GM23338 (cell line): Measurements from ENCODE around the gene CCDC30. TPM values are rescaled to one million over a fixed set of nuclear protein-coding genes. Genes with fewer than 3 reads are reported as not detected.

ENCODE experiments used
- ATAC-seq: fragments of 200-7000 bp; cut with Tn5 transposase; 3 replicates; pipeline ENCODE4 v1.9.1; 2020
- DNase-seq: peaks from one replicate; pipeline ENCODE4 v3.0.0-alpha.2; 2015; ENCODE audit warnings: low spot score
- H2AFZ ChIP-seq: fragments of 200-600 bp; sonication (generic); 2 replicates; pipeline ENCODE4 v1.8.0; 2016; ENCODE audit warnings: antibody characterized with exemption, mild to moderate bottlenecking, moderate library complexity
- H3F3A ChIP-seq: fragments of 200-600 bp; sonication (generic); replicated peaks from 2 replicates; pipeline ENCODE4 v1.8.0; 2017; ENCODE audit warnings: antibody characterized with exemption, mixed run types, low read depth
- H3K27ac ChIP-seq: fragments of 200-600 bp; sonication (generic); 2 replicates; pipeline ENCODE4 v1.6.1; 2016; ENCODE audit warnings: low read depth
- H3K27me3 ChIP-seq: fragments of 200-600 bp; sonication (generic); 2 replicates; pipeline ENCODE4 v1.8.0; 2016; ENCODE audit warnings: mild to moderate bottlenecking, mixed run types, moderate library complexity; ENCODE audit not compliant: insufficient read depth
- H3K36me3 ChIP-seq: fragments of 200-600 bp; sonication (generic); 2 replicates; pipeline ENCODE4 v1.8.0; 2016; ENCODE audit warnings: mild to moderate bottlenecking; ENCODE audit not compliant: insufficient read depth
- H3K4me1 ChIP-seq: fragments of 200-600 bp; sonication (generic); 2 replicates; pipeline ENCODE4 v1.8.0; 2016; ENCODE audit warnings: mild to moderate bottlenecking, moderate library complexity; ENCODE audit not compliant: insufficient read depth
- H3K4me2 ChIP-seq: fragments of 200-600 bp; sonication (generic); 2 replicates; pipeline ENCODE4 v1.7.1; 2017; ENCODE audit warnings: mixed run types
- H3K4me3 ChIP-seq: fragments of 200-600 bp; sonication (generic); 2 replicates; pipeline ENCODE4 v1.6.1; 2016; ENCODE audit warnings: mixed run types
- H3K79me2 ChIP-seq: fragments of 200-600 bp; sonication (generic); replicated peaks from 2 replicates; pipeline ENCODE4 v1.8.0; 2017; ENCODE audit warnings: mild to moderate bottlenecking; ENCODE audit not compliant: insufficient read depth
- H3K9me2 ChIP-seq: fragments of 200-600 bp; sonication (generic); 2 replicates; pipeline ENCODE4 v1.8.0; 2017; ENCODE audit not compliant: insufficient read depth
- H4K20me1 ChIP-seq: fragments of 200-600 bp; sonication (generic); replicated peaks from 2 replicates; pipeline ENCODE4 v1.8.0; 2017; ENCODE audit warnings: mild to moderate bottlenecking; ENCODE audit not compliant: insufficient read depth
- H3K27ac Mint-ChIP-seq: 2 replicates; pipeline ENCODE4 v1.8.0; 2020; ENCODE audit warnings: inconsistent platforms, mild to moderate bottlenecking, moderate library complexity, mixed read lengths
- H3K27me3 Mint-ChIP-seq: 3 replicates; pipeline ENCODE4 v1.8.0; 2022; ENCODE audit warnings: low read depth, mild to moderate bottlenecking, moderate library complexity, mixed read lengths, inconsistent platforms; ENCODE audit not compliant: insufficient read depth, poor library complexity
- H3K36me3 Mint-ChIP-seq: 3 replicates; pipeline ENCODE4 v1.8.0; 2021; ENCODE audit warnings: low read depth, mild to moderate bottlenecking, inconsistent platforms, moderate library complexity, mixed read lengths
- H3K4me1 Mint-ChIP-seq: 3 replicates; pipeline ENCODE4 v1.8.0; 2020; ENCODE audit warnings: mild to moderate bottlenecking, inconsistent platforms, mixed read lengths
- H3K4me3 Mint-ChIP-seq: 3 replicates; pipeline ENCODE4 v1.8.0; 2021; ENCODE audit warnings: moderate library complexity, mild to moderate bottlenecking, inconsistent platforms, mixed read lengths
- H3K9me3 Mint-ChIP-seq: 3 replicates; pipeline ENCODE4 v1.8.0; 2020; ENCODE audit warnings: moderate library complexity, mild to moderate bottlenecking, inconsistent platforms, mixed read lengths
- CREB1 ChIP-seq: fragments of 250-450 bp; sonication (Bioruptor Pico); IDR thresholded peaks from 2 replicates; pipeline ENCODE4 v1.5.0; 2020; ENCODE audit warnings: low read depth, mild to moderate bottlenecking, moderate library complexity
- EZH2 ChIP-seq: fragments of 200-600 bp; sonication (generic); IDR thresholded peaks from one replicate; pipeline ENCODE4 v1.8.0; 2017; ENCODE audit warnings: antibody characterized with exemption, mild to moderate bottlenecking, low read depth; ENCODE audit not compliant: unreplicated experiment
- EZH2phosphoT487 ChIP-seq: fragments of 200-600 bp; sonication (generic); IDR thresholded peaks from one replicate; pipeline ENCODE4 v1.8.1; 2018; ENCODE audit warnings: antibody characterized with exemption; ENCODE audit not compliant: unreplicated experiment
- JUNB ChIP-seq: IDR thresholded peaks from one replicate; pipeline ENCODE4 v1.6.1; 2016; ENCODE audit warnings: antibody characterized with exemption; ENCODE audit not compliant: unreplicated experiment
- NANOG ChIP-seq: IDR thresholded peaks from 2 replicates; pipeline ENCODE4 v1.6.1; 2016; ENCODE audit warnings: antibody characterized with exemption, borderline replicate concordance
- STAT1 ChIP-seq: IDR thresholded peaks from one replicate; pipeline ENCODE4 v1.6.1; 2016; ENCODE audit warnings: antibody characterized with exemption; ENCODE audit not compliant: unreplicated experiment
- ZNF114 ChIP-seq: fragments of 250-450 bp; sonication (Bioruptor Pico); IDR thresholded peaks from 2 replicates; pipeline ENCODE4 v1.5.0; 2020; ENCODE audit warnings: mild to moderate bottlenecking, moderate library complexity
- polyA plus RNA-seq: library from polyadenylated mRNA; unstranded; fragments of >200 nt; fragmentation: Nextera tagmentation; extraction: Ambion mirVana; gene quantifications from 2 replicates; pipeline ENCODE4 v1.2.1, GENCODE V29; 2016
- total RNA-seq: library from RNA; depleted of rRNA; stranded (reverse); fragments of >200 nt; shearing (Covaris generic); gene quantifications from 2 replicates; pipeline ENCODE4 v1.2.3, GENCODE V29; 2014
- TF ChIP-seq, protein P1 (sequence below), 2 experiments: fragments of 200-600 bp in 1 of 2; sonication (generic) in 1 of 2; conservative IDR thresholded peaks; 2 replicates each; pipeline versions ENCODE4 v1.5.1 to v1.6.1; 2016 to 2017; ENCODE audit warnings: antibody characterized with exemption in 2 of 2, low read depth in 2 of 2, mild to moderate bottlenecking in 2 of 2, moderate library complexity in 1 of 2
- TF ChIP-seq, protein P2 (sequence below): IDR thresholded peaks from one replicate; pipeline ENCODE4 v1.6.1; 2018; ENCODE audit warnings: antibody characterized with exemption; ENCODE audit not compliant: unreplicated experiment
- TF ChIP-seq, protein P3 (sequence below): IDR thresholded peaks from 2 replicates; pipeline ENCODE4 v1.6.1; 2016; ENCODE audit warnings: antibody characterized with exemption

Gene CCDC30
- total and polyA plus RNA-seq, 2 experiments from 2014 or later = 0.56 to 1.8 TPM

DNA sequence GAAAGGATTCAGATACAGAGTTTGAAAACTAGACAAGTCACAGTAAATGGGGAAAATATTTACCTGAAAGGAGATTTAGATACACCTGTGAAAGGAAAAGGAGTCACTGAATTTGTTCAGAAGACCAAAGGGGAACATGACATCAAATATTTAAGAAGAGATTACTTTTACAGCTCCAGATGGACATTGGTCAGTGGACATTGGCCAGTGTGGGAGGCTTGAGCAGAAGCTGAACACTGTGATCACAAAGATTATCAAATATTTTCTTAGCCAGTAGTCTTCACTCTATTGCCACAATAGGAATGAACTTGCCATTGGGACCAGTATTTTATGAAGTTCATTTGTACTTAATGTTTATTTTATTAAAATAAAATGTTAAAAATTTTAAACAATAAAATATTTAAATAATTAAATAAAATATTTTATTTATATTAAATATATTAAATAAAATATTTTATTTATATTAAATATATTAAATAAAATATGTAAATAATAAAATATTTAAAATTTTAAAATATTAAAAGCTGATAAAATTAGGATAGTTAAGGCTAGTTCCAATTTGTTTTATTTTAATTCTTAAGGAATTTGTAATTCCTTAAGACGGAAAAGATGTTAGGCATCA, 94.3 kb downstream of the CCDC30 start:
- no peaks in the 10 kb centered on the region; the same call in 2 of the 3 replicates for H3K9me3 Mint-ChIP-seq
- H3K36me3 ChIP-seq = no peaks in the 10 kb centered on the region
- H3K4me2 ChIP-seq = no peak overlapping the region
- TF ChIP-seq STAT1 (no peak), ZNF114 (CRISPR knock-in tag) (no peak), EZH2phosphoT487 (no peak), EZH2 (no peak), NANOG (no peak), CREB1 (CRISPR knock-in tag) (no peak), JUNB (no peak)
- TF ChIP-seq, protein P1, sequence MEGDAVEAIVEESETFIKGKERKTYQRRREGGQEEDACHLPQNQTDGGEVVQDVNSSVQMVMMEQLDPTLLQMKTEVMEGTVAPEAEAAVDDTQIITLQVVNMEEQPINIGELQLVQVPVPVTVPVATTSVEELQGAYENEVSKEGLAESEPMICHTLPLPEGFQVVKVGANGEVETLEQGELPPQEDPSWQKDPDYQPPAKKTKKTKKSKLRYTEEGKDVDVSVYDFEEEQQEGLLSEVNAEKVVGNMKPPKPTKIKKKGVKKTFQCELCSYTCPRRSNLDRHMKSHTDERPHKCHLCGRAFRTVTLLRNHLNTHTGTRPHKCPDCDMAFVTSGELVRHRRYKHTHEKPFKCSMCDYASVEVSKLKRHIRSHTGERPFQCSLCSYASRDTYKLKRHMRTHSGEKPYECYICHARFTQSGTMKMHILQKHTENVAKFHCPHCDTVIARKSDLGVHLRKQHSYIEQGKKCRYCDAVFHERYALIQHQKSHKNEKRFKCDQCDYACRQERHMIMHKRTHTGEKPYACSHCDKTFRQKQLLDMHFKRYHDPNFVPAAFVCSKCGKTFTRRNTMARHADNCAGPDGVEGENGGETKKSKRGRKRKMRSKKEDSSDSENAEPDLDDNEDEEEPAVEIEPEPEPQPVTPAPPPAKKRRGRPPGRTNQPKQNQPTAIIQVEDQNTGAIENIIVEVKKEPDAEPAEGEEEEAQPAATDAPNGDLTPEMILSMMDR (conservative IDR thresholded peaks at IDR 0.05; ENCODE audit: low read depth in 2 of 2) = no peak
- TF ChIP-seq, protein P2, sequence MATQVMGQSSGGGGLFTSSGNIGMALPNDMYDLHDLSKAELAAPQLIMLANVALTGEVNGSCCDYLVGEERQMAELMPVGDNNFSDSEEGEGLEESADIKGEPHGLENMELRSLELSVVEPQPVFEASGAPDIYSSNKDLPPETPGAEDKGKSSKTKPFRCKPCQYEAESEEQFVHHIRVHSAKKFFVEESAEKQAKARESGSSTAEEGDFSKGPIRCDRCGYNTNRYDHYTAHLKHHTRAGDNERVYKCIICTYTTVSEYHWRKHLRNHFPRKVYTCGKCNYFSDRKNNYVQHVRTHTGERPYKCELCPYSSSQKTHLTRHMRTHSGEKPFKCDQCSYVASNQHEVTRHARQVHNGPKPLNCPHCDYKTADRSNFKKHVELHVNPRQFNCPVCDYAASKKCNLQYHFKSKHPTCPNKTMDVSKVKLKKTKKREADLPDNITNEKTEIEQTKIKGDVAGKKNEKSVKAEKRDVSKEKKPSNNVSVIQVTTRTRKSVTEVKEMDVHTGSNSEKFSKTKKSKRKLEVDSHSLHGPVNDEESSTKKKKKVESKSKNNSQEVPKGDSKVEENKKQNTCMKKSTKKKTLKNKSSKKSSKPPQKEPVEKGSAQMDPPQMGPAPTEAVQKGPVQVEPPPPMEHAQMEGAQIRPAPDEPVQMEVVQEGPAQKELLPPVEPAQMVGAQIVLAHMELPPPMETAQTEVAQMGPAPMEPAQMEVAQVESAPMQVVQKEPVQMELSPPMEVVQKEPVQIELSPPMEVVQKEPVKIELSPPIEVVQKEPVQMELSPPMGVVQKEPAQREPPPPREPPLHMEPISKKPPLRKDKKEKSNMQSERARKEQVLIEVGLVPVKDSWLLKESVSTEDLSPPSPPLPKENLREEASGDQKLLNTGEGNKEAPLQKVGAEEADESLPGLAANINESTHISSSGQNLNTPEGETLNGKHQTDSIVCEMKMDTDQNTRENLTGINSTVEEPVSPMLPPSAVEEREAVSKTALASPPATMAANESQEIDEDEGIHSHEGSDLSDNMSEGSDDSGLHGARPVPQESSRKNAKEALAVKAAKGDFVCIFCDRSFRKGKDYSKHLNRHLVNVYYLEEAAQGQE = no peak
- TF ChIP-seq, protein P3, sequence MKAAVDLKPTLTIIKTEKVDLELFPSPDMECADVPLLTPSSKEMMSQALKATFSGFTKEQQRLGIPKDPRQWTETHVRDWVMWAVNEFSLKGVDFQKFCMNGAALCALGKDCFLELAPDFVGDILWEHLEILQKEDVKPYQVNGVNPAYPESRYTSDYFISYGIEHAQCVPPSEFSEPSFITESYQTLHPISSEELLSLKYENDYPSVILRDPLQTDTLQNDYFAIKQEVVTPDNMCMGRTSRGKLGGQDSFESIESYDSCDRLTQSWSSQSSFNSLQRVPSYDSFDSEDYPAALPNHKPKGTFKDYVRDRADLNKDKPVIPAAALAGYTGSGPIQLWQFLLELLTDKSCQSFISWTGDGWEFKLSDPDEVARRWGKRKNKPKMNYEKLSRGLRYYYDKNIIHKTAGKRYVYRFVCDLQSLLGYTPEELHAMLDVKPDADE = no peak
- H2AFZ ChIP-seq = no peak overlapping the region
- H3K4me3 ChIP-seq = no peak overlapping the region
- H3K4me1 Mint-ChIP-seq = peaks cover 4% of the 10 kb centered on the region; the same call in 1 of the 3 replicates
- H3K36me3 Mint-ChIP-seq = no peaks in the 10 kb centered on the region
- no peak overlapping the region for H3K27ac ChIP-seq
- ATAC-seq (no peak), DNase-seq (no peak)
- no peaks in the 10 kb centered on the region; the same call in 1 of the 2 replicates for H3K4me1 ChIP-seq
- H3K27me3 ChIP-seq = no peaks in the 10 kb centered on the region
- no peaks in the 10 kb centered on the region for H3K9me2 ChIP-seq
- H3K4me3 Mint-ChIP-seq = no peak overlapping the region
- H3K79me2 ChIP-seq = no peaks in the 10 kb centered on the region
- no peak overlapping the region for H3K27ac Mint-ChIP-seq
- H3F3A ChIP-seq = no peaks in the 10 kb centered on the region
- H4K20me1 ChIP-seq = no peaks in the 10 kb centered on the region
- no peaks in the 10 kb centered on the region for H3K27me3 Mint-ChIP-seq
